Anterior cingulate cortex (tissue), 58 donors: Measurements from ENCODE around the gene TRIM3.
A peak's percentile ranks its signal among the peaks of the same experiment; 100 is the strongest.
"Not testable (repeated sequence)": the region's sequence is repeated elsewhere in the genome, so short reads cannot be mapped to it uniquely, and the experiment has no call there.

Source experiments
- DNase-seq, 58 donors: peaks; one replicate each; lab custom pipeline; 2025; lab: John Stamatoyannopoulos, UW

TRIM3 gene

GRCh38 chr11:6473451-6474412 is at the start of gene TRIM3:
Gene TRIM3 (minus strand): TSS chr11:6473941. CDS start chr11:6465695, 8,246 bp downstream.
- DNase-seq = peak in 57 of 58 donors; percentile 40 to 97 (median 88)

- DNase-seq = no peak
Measured at GRCh38 chr11:6523253-6523652, 49.5 kb upstream of the TRIM3 start.

- DNase-seq = not testable (repeated sequence)
Measured at GRCh38 chr11:6521946-6522345, 48.2 kb upstream of the TRIM3 start.

- DNase-seq = no peak
Measured at GRCh38 chr11:6520265-6520664, 46.5 kb upstream of the TRIM3 start.

GRCh38 chr11:6516865-6517264 is 43.1 kb upstream of the TRIM3 start:
- no peak for DNase-seq

GRCh38 chr11:6505577-6506240 is 32.0 kb upstream of the TRIM3 start:
- DNase-seq = peak in 5 of 58 donors; percentile 2 to 21 (median 10)

- DNase-seq = no peak
Measured at GRCh38 chr11:6504166-6504565, 30.4 kb upstream of the TRIM3 start.

- DNase-seq = no peak
Measured at GRCh38 chr11:6502382-6502781, 28.6 kb upstream of the TRIM3 start.

GRCh38 chr11:6498544-6498943 is 24.8 kb upstream of the TRIM3 start:
- DNase-seq = no peak

GRCh38 chr11:6498121-6498520 is 24.4 kb upstream of the TRIM3 start:
- DNase-seq = peak in 23 of 58 donors; percentile 4 to 69 (median 18)

- DNase-seq = peak in 2 of 58 donors; percentile 5 to 20
Measured at GRCh38 chr11:6497069-6497839, 23.5 kb upstream of the TRIM3 start, which contains the start of gene DNHD1. Gene DNHD1 (plus strand): TSS chr11:6497280. CDS start chr11:6498216, 936 bp downstream.

GRCh38 chr11:6489306-6489705 is 15.6 kb upstream of the TRIM3 start:
- no peak for DNase-seq

- no peak for DNase-seq
Measured at GRCh38 chr11:6488821-6489220, 15.1 kb upstream of the TRIM3 start.

GRCh38 chr11:6488342-6488741 is 14.6 kb upstream of the TRIM3 start:
- DNase-seq = no peak

- DNase-seq = no peak
Measured at GRCh38 chr11:6486938-6487337, 13.2 kb upstream of the TRIM3 start.

- no peak for DNase-seq
Measured at GRCh38 chr11:6486256-6486655, 12.5 kb upstream of the TRIM3 start.

- DNase-seq = no peak
Measured at GRCh38 chr11:6485661-6486060, 11.9 kb upstream of the TRIM3 start.

GRCh38 chr11:6483015-6483414 is 9.3 kb upstream of the TRIM3 start:
- no peak for DNase-seq

- no peak for DNase-seq
Measured at GRCh38 chr11:6482441-6482840, 8.7 kb upstream of the TRIM3 start.

GRCh38 chr11:6481924-6482275 is 8.2 kb upstream of the TRIM3 start:
- no peak for DNase-seq
